Kidney (tissue), 14 donors: Measurements from ENCODE around the gene NDC1. TPM values are rescaled to one million over a fixed set of nuclear protein-coding genes. Genes with fewer than 3 reads are reported as not detected.

ENCODE experiments used
- DNase-seq, 5 donors: peaks; one replicate each; pipeline ENCODE4 v3.0.0-alpha.2; 2013 to 2020
- FAIRE-seq: peaks from 2 replicates; lab custom pipeline; 2012; peaks lifted over from hg19 to GRCh38; lab: Jason Lieb, UNC
- H3K27ac ChIP-seq, 2 donors: one replicate each; pipeline ENCODE4 v1.7.0; 2013; ENCODE audit warnings: low read depth in 2 of 2, low read length in 2 of 2, inconsistent platforms in 1 of 2
- H3K27me3 ChIP-seq: one replicate; pipeline ENCODE4 v1.7.1; 2013; ENCODE audit warnings: low read length, inconsistent platforms; ENCODE audit not compliant: control insufficient read depth, insufficient read depth
- H3K36me3 ChIP-seq, 3 donors: one replicate each; pipeline versions ENCODE4 v1.7.0 to v1.7.1; 2013; ENCODE audit warnings: low read length in 3 of 3, control low read depth in 1 of 3, inconsistent platforms in 1 of 3; ENCODE audit not compliant: insufficient read depth in 3 of 3, control insufficient read depth in 2 of 3
- H3K4me1 ChIP-seq, 3 donors: one replicate each; pipeline versions ENCODE4 v1.7.0 to v1.7.1; 2013; ENCODE audit warnings: low read length in 3 of 3, inconsistent platforms in 1 of 3, low read depth in 1 of 3; ENCODE audit not compliant: control insufficient read depth in 2 of 3, insufficient read depth in 2 of 3
- H3K4me3 ChIP-seq, 3 donors: one replicate each; pipeline versions ENCODE4 v1.7.0 to v1.8.1; 2013; ENCODE audit warnings: low read length in 3 of 3, control low read depth in 1 of 3, inconsistent platforms in 1 of 3
- H3K9ac ChIP-seq, 3 donors: one replicate each; pipeline versions ENCODE4 v1.7.0 to v1.7.1; 2013; ENCODE audit warnings: low read length in 3 of 3, control low read depth in 1 of 3, inconsistent platforms in 1 of 3
- H3K9me3 ChIP-seq, 3 donors: one replicate each; pipeline versions ENCODE4 v1.7.0 to v1.7.1; 2013; ENCODE audit warnings: low read length in 3 of 3, control low read depth in 1 of 3, inconsistent platforms in 1 of 3; ENCODE audit not compliant: control insufficient read depth in 2 of 3, insufficient read depth in 1 of 3
- CTCF ChIP-seq: IDR thresholded peaks from 3 replicates; pipeline ENCODE4 v1.5.1; 2012; ENCODE audit warnings: mild to moderate bottlenecking, moderate library complexity, borderline replicate concordance; ENCODE audit not compliant: insufficient read depth; ENCODE audit errors: extremely low read depth
- intact Hi-C: fragments of 100-400 bp; cut with DNase I; formaldehyde crosslinking; loops from one replicate; pipeline ENCODE4 v1.11.1; 2022
- polyA plus RNA-seq: library from polyadenylated mRNA; stranded (reverse); fragments of 350-450 nt; fragmentation: Illumina TruSeq; extraction: RNeasy Lipid Tissue Mini Kit (QIAGEN cat#74804); gene quantifications from one replicate; pipeline ENCODE4 v1.2.3, GENCODE V29; 2014; ENCODE audit warnings: low read depth, low replicate concordance; ENCODE audit not compliant: insufficient read depth
- total RNA-seq: library from RNA; stranded (reverse); fragmentation: NEBNext Ultra II Directional; extraction: Animal tissue kit (Norgen Biotek cat#: 25700); gene quantifications from one replicate; pipeline ENCODE4 v1.2.1, GENCODE V29; 2021
- donor health status: control.
- donor health status: control.
- donor health status: control.
- donor health status: control.
- donor health status: control.
- donor health status: DM: yes; HTN: yes; CAD: no.
- donor health status: Normal renal cell carcinoma (clear cell type).

The NDC1 gene
- total and polyA plus RNA-seq, 2 donors from 2014 or later: 5.6 to 8.5 TPM

- no peak overlapping the region for H3K27ac ChIP-seq
- no peaks in the 10 kb centered on the region for H3K4me1 ChIP-seq
- DNase-seq: peak in 3 of 5 donors; percentile 42 to 83 (median 67)
- H3K9me3 ChIP-seq: no peaks in the 10 kb centered on the region
- no peak overlapping the region for H3K9ac ChIP-seq
- intact Hi-C loops: loop anchor here (5.0 kb wide), 1 partner anchor 267 kb away; no protein-coding TSS in a partner anchor
- TF ChIP-seq CTCF: peak; percentile 57
- H3K27me3 ChIP-seq: no peaks in the 10 kb centered on the region
- H3K36me3 ChIP-seq: no peaks in the 10 kb centered on the region
- no peak overlapping the region for H3K4me3 ChIP-seq
- peak; percentile 51 for FAIRE-seq
These were observed 83.4 kb downstream of the NDC1 start for GRCh38 chr1:53754484-53755312.

- H3K4me3 ChIP-seq: no peak overlapping the region
- no peaks in the 10 kb centered on the region for H3K27me3 ChIP-seq
- H3K9ac ChIP-seq: no peak overlapping the region
- no peaks in the 10 kb centered on the region for H3K9me3 ChIP-seq
- no peak overlapping the region for H3K27ac ChIP-seq
- H3K4me1 ChIP-seq: no peaks in the 10 kb centered on the region
- intact Hi-C loops: loop anchor here (5.0 kb wide), 1 partner anchor 265 kb away; no protein-coding TSS in a partner anchor
- FAIRE-seq (no peak), DNase-seq (no peak)
- no peaks in the 10 kb centered on the region for H3K36me3 ChIP-seq
- no peak for TF ChIP-seq CTCF
These were observed 85.8 kb downstream of the NDC1 start for GRCh38 chr1:53752281-53752680.

- H3K27me3 ChIP-seq: no peaks in the 10 kb centered on the region
- TF ChIP-seq CTCF: no peak
- intact Hi-C loops: no loop called here
- no peaks in the 10 kb centered on the region for H3K9me3 ChIP-seq
- DNase-seq (no peak), FAIRE-seq (no peak)
- H3K27ac ChIP-seq: no peak overlapping the region
- H3K36me3 ChIP-seq: no peaks in the 10 kb centered on the region
- H3K9ac ChIP-seq: no peak overlapping the region
- no peak overlapping the region for H3K4me3 ChIP-seq
- no peaks in the 10 kb centered on the region for H3K4me1 ChIP-seq
These were observed 90.3 kb downstream of the NDC1 start for GRCh38 chr1:53747841-53748240.
